Neutrophil (primary cell): Measurements from ENCODE around the gene TUB.

Experiments
- H3K27ac ChIP-seq: fragments of 200-600 bp; sonication (generic); 2 replicates; pipeline ENCODE4 v1.5.1; 2016; ENCODE audit warnings: mild to moderate bottlenecking, moderate library complexity
- H3K27me3 ChIP-seq: fragments of 200-600 bp; sonication (generic); 2 replicates; pipeline ENCODE4 v1.6.0; 2016; ENCODE audit warnings: mild to moderate bottlenecking
- H3K36me3 ChIP-seq: fragments of 200-600 bp; sonication (generic); 2 replicates; pipeline ENCODE4 v1.5.1; 2017
- H3K4me1 ChIP-seq, 2 experiments: fragments of 200-600 bp in 1 of 2; sonication (generic) in 1 of 2; 1 replicate in 1 of 2; 2 replicates in 1 of 2; pipeline versions ENCODE4 v1.5.1 to v1.6.1; 2013 to 2016; ENCODE audit warnings: low read depth in 1 of 2, low read length in 1 of 2, mild to moderate bottlenecking in 1 of 2, moderate library complexity in 1 of 2; ENCODE audit not compliant: control insufficient read depth in 1 of 2, insufficient read depth in 1 of 2
- H3K4me3 ChIP-seq, 2 experiments: fragments of 200-600 bp in 1 of 2; sonication (generic) in 1 of 2; 1 replicate in 1 of 2; 2 replicates in 1 of 2; pipeline ENCODE4 v1.5.1; 2013 to 2016; ENCODE audit warnings: low read depth in 1 of 2, low read length in 1 of 2, mild to moderate bottlenecking in 1 of 2, moderate library complexity in 1 of 2
- H3K9me3 ChIP-seq: fragments of 200-600 bp; sonication (generic); 2 replicates; pipeline ENCODE4 v1.5.1; 2016
- CTCF ChIP-seq: fragments of 200-600 bp; sonication (generic); IDR thresholded peaks from 2 replicates; pipeline ENCODE4 v1.5.1; 2016; ENCODE audit warnings: antibody characterized with exemption

Gene TUB

GRCh38 chr11:8067929-8068575 is 13.0 kb upstream of the TUB start:
- Histone ChIP-seq H3K9me3 (no peaks in the 10 kb centered on the region), H3K4me3 (no peak overlapping the region), H3K4me1 (no peaks in the 10 kb centered on the region), H3K27me3 (peaks cover 43% of the 10 kb centered on the region), H3K36me3 (no peaks in the 10 kb centered on the region), H3K27ac (no peak overlapping the region)
- no peak for TF ChIP-seq CTCF

GRCh38 chr11:8068605-8069221 is 12.3 kb upstream of the TUB start:
- Histone ChIP-seq H3K4me1 (no peaks in the 10 kb centered on the region), H3K27ac (no peak overlapping the region), H3K4me3 (no peak overlapping the region), H3K36me3 (no peaks in the 10 kb centered on the region), H3K27me3 (peaks cover 50% of the 10 kb centered on the region), H3K9me3 (no peaks in the 10 kb centered on the region)
- no peak for TF ChIP-seq CTCF

GRCh38 chr11:8069771-8070170 is 11.2 kb upstream of the TUB start:
- no peak for TF ChIP-seq CTCF
- H3K36me3 ChIP-seq = no peaks in the 10 kb centered on the region
- no peaks in the 10 kb centered on the region for H3K4me1 ChIP-seq
- H3K4me3 ChIP-seq = no peak overlapping the region
- H3K27ac ChIP-seq = no peak overlapping the region
- peaks cover 57% of the 10 kb centered on the region for H3K27me3 ChIP-seq
- H3K9me3 ChIP-seq = no peaks in the 10 kb centered on the region

- no peaks in the 10 kb centered on the region for H3K36me3 ChIP-seq
- no peak overlapping the region for H3K4me3 ChIP-seq
- no peak for TF ChIP-seq CTCF
- peaks cover 58% of the 10 kb centered on the region for H3K27me3 ChIP-seq
- no peak overlapping the region for H3K27ac ChIP-seq
- H3K9me3 ChIP-seq = no peaks in the 10 kb centered on the region
- H3K4me1 ChIP-seq = no peaks in the 10 kb centered on the region
Measured at GRCh38 chr11:8070417-8071115, 10.4 kb upstream of the TUB start.

GRCh38 chr11:8071616-8072581 is 9.1 kb upstream of the TUB start:
- Histone ChIP-seq H3K27me3 (peaks cover 67% of the 10 kb centered on the region), H3K27ac (no peak overlapping the region), H3K36me3 (no peaks in the 10 kb centered on the region), H3K4me1 (no peaks in the 10 kb centered on the region), H3K4me3 (no peak overlapping the region), H3K9me3 (no peaks in the 10 kb centered on the region)
- TF ChIP-seq CTCF = no peak
